CD4-positive, alpha-beta T cell treated with Interleukin-21 for 1 hour (primary cell): Measurements from ENCODE around the gene TMEM158.

Experiments
- DNase-seq: peaks from one replicate; pipeline ENCODE4 v3.0.0-alpha.2; 2020

The TMEM158 gene

DNA sequence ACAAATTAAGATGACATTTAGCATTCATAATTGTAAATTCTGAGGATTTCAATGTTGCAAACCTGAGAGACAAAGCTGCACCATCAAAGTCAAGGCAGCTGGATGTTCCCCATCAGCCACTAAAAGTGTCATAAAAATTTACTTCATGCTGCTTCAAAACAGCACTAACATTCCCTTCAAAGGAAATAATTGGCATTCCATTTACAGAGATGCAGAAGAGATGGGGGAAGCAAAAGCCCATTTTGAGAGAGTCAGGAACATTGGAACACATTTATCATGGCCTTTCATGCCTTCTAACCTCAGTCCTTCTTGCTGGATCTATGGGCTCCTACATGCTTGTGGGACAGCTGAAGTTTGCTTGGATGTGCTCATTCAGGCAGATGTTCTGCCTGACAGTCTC lies 6.4 kb upstream of the TMEM158 start:
- DNase-seq = no peak

DNA sequence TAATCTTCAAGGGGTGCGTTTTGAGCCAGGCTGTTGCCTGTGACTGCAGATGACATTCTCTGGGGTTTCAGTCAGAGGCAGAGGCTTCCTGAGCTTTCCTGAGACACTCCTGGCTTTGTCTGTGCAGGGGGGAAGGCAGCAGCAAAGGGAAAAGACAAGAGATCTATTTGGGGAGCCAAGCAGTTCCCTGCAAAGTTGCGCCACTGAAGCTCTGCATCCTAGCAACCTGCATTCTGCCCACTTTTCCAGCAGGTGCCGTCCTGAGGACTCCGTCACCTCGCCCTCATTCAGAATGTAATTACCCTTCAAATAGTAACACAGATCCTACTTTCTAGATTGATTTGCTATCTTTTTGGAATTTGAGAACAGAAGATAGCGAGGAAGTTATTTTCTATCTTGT lies 1.9 kb upstream of the TMEM158 start:
- no peak for DNase-seq

DNA sequence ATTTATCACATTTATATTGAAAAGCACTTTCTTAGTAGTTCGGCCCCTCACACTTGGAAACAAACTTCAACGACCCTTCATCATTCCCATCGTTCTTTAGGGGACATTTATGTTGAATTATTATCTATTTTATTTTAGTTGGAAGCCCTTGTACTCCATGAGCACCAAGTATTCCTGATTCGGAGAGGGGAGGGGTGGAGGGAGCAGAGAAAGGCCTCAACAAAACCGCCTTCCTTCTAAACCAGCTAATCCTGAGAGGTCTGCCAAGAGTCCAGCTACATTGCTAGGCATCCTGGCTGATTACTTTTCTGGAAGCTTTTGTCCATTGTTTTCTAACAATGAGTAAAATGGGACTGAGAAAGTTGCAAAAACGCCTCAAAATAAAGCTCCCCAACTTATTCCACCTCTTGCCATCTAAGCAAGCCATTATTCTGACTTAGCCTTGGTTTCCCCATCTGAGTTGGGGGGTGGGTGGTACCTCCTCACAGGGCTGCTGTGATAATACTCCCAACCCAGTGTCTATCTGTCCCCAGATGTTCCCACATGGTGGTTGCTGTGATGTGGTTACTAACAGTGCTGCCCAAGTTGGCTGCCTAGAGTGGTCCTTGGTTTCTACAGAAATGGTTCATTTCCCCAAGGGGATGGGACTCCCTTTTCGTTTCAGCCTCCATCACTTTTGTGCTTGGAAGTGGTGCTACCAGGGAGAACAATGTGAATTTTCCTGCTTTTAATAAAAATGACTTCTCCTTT lies 1.2 kb upstream of the TMEM158 start:
- DNase-seq = no peak

DNA sequence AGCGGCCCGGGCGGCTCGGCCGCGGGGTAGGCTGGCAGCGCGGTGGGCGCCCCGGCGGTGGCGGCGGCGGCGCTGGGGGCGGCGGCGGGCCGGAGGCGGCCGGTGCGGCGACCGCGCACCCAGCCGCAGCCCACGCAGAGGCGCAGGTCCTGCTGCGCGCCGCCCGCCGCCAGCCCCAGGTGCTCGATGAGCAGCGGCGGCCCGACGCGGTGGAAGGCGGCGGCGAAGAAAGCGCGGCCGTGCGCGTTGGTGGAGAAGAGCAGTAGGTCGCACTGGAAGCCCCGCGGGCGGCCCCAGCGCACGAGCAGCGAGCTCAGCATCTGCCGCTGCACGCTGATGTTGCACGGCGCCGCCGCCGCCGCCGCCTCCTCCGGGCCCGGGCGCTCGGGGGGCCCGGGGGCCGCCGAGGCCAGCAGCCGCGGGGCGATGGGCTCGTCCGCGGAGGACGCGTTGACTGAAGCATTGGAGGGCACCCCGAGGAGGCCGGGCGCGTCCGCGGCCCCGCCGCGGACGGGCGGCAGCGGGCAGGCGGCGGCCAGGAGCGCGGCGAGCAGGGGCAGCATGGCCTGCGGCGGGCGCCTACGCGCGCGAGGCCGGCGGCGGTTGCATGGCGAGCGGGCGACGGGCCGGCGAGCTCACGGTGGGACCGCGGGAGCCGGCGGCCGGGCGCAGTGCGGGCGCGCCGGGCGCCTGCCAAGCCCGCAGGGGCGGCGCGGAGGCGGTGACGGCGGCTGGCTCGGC lies 452 bp downstream of the TMEM158 start:
- DNase-seq = peak; percentile 19

DNA sequence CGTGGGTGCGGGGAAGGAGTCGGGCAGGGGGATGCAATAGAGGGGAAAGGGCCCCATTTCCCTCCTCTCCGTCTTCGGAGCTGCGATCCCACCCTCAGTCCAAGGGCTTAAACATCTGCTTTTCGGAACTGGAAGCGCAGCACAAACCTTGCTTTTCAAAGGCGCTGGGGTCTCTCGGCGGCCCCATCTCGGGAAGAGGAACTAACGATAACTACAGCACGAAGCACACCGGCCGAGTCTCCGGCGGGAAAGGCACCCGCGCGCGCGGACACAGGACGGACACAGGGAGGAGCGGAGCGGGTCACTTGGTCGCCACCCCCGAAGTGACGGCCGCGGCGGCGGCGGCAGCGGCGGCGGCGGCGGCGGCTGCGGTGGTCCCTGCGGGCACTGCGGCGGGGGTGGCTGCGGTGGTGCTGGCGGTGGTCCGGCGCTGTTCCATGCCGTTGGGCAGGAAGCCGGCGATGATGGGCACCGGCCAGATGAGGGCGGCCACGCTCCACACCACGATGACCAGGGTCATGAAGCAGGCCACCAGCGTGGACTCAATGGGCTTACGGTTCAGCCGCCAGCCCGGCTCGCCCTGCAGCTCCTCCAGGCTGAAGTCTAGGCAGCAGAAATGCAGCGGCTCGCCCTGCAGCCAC lies 1.1 kb downstream of the TMEM158 start:
- peak; percentile 9 for DNase-seq

DNA sequence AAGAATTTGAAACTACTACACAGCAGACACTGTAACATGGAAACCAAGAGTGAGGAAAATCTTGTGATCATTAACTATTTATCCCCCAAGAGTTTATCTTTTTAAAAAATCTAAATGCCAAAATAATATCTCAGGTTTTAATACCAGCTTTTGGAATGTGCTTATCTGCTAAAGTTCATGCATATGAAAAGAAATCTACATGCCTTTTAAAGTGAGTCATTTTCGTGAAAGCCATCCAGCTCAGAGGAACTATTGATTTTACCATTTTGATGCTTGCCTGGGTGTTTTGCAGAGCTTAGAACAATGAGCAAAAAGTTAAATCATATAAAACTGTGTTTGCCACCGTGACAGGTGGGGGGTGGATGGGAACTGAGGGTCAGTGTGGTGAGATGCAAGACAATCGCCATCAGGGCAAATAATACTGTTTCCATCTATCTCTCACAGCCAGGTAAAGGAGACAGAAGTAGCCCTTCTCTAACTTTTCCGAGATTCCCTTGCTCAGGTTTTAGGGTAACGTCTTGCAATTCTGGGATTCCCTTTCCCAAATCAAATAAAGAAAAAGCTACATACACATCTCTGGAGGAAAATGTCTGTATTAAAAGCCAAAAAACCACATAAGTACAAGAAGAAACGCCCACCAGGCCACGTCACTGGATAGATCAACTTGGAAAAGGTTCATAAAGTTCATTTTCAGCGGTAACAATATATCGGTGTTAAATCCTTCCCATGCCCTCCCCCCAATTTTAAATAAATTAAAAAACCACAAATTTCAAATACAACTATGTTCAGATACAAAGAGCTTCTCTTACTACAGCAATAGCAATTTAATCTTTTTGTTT lies 2.0 kb downstream of the TMEM158 start:
- DNase-seq = no peak

DNA sequence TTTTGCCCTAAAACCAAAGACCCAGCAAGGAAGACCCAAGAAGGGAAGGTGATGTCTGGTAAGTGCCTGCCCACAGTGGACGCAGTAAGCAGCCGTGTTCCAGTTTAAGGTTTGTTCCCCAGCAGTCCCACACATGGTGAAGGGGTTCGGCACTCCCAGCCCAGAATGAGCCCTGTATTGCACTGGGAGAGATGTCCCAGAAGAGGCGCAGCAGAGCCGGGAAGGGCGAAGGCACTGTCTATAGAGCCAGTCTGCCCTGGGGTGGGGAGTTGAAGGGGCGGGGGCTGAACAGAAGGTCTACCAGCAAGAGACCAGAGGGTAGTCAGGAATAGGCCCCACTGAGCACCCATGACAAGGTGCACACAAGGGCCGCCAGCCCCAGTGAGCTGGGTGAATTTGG lies 6.4 kb downstream of the TMEM158 start:
- no peak for DNase-seq

DNA sequence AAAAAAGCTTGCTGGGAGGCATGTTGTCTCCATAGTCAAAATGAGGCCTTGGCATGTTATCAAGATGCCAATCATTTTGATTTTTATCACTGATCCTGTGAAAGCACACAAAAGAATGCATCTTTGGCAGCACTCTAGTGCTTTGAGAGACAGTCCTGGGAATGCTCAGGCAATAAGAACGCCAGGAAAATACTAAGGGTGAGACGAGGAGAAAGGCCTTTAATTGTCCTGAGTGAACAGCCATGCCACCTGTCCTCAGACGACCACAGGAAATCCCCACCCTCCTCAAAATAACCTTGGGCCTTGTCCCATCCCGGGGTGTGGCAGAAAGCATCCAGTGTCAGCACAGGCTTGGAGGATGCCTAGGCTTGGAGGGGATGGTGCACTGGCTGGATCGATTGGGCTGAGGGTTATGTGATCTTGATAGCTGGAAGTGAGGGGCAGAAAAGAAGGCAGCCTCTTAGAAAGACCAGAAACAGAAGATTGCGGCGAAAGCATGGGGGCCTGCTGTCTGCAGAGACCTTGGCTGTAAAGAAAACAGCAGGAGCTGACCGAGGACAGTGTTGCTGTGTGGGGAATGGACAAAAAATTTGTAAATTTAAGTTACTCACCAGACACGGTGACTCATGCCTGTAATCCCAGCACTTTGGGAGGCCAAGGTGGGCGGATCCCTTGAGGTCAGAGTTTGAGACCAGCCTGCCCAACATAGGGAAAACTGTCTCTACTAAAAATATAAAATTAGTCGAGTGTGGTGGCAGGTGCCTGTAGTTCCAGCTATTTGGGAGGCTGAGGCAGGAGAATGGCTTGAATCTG lies 7.3 kb downstream of the TMEM158 start:
- no peak for DNase-seq

DNA sequence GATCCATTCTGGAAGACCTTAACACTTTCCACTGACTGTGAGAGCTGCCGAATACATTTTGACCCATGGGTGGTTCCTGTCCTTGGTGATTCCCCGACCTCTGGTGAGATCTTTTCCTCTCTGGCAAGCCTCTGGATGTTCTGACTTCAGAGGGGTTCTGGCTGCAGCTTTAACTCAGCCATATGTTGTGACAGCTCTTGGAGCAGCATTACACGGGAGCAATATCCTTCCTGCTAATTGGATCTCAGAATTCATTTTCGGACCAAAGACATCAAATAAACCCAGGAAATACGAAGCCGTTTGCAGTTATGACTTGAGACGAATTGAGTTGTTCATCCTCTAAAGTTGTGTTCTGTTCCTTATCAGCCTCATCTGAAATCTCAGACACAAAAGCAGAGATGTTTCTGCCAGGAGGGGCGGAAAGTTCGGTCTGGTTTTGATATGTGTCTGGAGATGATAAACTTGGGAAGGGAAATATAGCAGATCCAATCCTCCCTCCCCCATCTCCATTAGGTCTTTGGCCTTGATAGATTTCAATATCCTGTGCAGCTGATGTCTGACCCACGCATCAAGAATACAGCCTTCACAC lies 10.0 kb downstream of the TMEM158 start:
- no peak for DNase-seq

DNA sequence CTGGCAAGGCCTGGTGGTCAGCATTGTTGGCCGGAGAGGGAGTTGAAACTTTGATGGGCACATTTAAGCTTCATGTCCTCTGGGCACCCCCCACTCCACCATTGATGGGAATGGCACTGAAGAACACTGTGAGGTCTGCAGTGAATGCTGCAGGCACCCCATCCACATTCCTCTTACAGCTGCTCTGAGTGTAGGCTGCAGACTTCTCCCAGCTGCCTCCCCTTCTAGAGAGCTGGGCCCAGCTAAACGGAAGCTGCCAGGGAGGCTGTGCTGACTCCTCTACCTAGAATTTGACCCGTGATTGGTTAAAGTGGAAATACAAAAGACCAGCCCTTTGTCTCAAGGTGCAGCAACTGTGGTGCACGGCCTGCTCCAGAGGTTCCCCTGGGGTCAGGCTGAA lies 10.6 kb downstream of the TMEM158 start:
- DNase-seq = no peak

DNA sequence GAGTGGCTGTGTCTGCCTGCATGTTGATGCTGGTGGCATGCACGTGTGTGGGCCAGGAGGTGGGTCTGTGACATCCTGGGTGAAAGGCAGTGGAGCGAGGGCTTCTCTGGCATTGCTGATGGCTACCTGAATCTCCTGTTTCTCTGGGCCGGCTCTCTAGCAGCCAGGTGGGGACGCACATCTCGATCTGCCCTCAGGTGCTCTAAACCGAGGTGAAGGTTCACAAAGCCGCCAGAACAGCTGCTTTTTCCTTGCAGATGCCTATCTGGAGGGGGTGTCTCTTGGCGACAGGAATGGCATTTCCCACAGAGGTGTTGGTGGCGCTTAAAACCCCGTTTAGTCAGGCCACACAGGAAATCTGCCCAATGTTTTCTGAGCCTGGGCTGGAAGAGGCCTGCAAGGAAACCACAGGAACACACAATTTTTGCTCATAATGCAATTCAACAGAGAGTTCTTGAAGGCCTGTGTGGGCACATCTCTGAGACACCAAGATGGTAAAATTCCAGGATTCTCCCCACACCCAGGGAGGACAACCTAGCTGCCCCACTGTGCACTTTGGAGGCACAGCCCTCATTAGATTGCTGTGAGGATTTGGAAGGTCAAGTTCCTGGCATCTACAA lies 11.9 kb downstream of the TMEM158 start:
- DNase-seq = no peak

DNA sequence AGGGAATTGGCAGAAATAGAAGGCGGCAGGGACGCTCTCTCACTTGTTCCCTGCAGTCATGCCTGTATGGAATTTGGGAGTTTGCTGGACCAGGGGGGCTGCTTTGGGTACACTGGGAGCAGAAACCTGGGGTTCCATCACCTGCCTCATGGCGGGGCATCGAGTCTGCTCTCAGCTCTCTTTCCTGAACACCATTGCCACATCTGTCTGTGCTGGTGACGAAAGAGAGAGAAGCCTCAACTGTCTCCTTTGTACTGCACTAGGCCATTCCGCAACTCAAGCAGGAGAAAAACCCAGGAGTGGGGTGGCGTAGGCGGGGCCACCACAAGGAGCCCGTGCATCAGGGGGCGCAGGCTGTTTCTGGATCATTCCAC lies 14.0 kb downstream of the TMEM158 start:
- no peak for DNase-seq

DNA sequence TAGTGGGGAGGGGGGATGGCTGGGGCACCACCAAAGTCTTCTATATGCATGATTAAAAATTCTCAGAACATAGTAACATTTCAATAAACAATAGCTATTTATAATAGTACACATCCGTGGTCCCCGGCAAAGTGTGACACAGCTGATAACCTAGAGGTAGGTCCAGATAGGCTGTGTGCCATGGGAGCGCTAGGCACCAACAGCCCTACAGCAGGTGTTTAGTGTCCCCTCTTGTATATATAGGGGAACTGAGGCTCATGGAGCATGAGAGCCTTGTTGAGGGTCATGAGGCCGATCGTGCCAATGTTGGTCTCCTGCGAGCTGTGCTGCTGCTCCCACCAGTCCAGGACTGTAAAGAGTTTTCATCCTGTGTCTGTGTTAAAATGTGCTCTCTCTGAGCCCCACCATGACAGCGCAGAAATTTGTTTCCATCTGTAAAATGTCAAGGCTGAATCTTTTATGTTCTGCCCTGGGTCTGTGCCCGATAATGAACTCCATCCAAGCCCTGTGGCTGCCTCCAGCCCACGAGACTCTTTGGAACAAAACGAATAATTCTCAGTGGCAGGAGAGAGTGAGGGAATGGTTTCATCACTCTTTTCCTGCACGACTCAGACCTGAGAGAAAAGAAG lies 14.5 kb downstream of the TMEM158 start:
- no peak for DNase-seq

DNA sequence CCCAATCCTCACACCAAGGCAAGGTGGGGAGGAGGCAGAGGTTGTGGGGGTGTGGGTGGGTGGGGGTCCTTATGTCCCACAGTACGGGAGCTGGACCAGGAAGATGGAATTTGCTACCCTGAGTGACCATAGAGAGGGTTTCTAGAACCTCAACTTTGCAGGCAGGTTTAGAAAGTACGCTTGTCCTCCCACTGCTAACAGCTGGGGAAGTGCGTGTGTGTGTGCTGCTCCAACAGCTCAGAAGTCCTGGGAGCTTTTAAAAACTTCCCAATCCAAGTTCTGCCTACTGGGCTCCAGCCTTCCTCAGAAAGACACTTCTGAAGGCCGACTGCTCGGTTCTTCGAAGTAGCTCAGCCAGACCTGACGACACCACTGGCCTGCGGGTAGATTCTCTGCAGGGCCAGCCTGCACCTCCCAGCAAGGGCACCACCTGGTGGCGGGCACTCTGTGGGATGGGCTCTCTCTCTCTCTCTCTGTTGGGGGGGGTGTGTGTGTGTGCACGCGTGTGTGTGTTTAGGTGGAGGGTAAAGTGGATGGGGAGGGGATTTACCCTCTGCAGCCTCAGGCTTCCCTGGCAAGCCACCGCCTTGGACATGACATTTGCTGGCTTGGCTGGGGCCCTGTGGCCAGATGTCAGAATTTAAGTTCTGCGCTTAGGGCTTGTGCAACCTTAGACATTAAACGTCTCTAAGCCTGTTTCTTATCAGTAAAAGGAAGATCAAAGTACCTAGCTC lies 15.6 kb downstream of the TMEM158 start:
- peak; percentile 81 for DNase-seq

DNA sequence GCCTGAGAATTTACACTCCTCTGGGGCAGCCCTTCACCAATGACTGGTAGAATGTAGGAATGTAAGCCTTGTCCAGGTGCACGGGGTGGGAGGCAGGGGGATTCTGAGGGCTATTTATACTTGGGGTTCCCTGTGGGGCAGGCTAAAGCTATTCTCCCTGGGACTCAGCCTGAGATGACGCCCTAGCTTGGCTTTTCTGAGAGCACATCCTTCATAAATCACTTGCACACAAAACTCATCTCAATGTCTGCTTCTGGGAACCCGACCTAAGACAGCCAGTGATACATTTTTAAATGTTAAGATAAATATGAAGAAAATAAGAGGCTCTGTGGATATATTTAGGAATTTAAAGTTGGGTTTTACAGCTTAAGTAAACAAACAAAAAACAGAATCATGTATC lies 16.6 kb downstream of the TMEM158 start:
- no peak for DNase-seq

DNA sequence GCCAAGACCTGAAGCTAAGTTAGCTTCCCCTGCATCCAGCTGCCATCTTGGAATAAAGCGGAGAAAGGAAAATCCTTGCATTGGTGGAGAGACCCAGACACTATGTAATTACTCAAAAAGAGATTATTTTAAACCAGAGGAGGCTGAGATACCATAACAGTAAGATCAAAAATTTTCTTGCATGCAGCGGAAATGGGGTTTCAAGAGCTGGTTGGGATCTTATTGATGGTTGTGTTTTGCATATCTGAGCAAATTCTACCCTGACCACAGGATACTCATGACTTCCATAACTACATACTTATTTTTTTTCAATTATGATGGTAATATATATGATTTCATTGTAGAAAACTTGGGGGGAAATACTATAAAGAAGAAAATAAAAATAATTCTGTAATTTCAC lies 17.5 kb downstream of the TMEM158 start:
- DNase-seq = no peak

DNA sequence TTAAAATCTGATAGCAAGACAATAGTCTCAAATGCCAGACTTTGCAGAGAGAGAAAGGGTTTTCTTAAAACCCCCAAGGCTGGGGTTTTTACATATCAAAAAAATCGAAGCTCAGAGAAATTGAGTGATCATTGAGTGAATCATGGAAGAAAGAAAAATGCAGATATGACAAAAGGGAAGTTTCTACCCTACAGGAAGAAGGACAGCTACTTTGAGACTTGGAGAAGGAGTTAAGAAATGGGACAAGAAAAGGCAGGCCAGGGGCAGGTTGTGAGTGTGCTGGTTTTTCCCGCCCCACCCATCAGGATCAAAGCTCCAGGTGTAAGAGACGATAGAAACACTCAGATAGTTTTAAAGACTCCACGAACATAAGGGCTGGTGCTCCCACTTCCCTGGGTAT lies 18.6 kb downstream of the TMEM158 start:
- DNase-seq = no peak

DNA sequence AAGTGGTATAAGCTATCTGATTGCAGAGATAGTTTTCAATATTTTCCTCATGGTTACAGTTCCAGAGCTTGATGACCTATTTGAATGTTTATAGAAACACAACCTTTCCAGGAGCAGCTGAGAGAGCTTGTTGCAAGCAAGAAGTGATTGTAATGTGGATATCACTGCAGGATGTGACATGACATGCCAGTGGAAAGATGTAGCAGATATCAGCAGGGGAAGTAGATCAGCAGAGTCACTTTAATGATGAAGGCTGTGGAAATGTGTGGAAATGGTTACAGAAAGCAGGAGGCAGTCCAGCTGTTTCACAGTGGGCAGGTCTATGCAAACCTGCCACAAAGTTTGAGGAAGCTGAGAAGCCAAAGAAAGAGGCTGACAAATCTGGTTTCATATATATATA lies 21.0 kb downstream of the TMEM158 start:
- no peak for DNase-seq

DNA sequence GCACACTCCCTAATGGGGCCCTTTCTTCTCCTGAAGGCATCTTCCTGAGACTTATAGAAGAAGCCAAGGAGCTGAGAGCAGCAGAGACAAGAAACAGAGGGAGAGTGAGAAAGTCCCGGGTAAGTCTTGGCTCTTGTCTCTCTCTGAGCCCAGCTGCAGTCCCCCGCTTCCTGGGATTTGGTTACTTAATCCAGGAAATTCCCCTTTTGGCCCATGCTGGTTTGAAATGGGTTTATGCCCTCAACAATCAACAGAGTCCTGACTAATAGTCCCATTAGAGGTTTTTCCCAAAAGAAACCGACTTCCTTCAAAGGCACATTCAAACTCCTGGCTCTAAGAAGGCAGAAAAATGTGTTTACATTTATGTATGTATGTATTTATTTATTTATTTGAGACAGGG lies 22.0 kb downstream of the TMEM158 start:
- DNase-seq = no peak
